Measurements from ENCODE around the gene DGKB.

Gene DGKB

DNA sequence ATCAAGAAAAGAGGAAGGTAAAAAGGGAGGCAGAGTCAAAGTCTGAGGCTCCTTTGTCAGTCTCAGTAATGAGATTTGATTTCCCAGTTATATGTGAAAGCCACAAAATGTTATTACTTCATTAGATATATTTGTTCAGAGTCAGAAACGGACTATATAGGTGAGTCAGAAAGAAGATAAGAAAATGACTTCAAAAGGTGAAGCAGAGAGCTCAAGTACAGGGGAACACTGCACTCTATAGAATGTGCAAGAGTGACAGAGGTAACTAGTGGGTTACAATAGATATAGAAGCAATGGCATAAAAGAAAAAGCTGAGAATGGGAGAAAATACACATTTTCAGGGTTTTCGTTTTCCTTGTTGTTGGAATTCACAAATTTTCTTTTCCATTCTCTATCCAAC is 43.3 kb downstream of the DGKB start:
- no peak for DNase-seq (ENCODE audit: low spot score)

DNA sequence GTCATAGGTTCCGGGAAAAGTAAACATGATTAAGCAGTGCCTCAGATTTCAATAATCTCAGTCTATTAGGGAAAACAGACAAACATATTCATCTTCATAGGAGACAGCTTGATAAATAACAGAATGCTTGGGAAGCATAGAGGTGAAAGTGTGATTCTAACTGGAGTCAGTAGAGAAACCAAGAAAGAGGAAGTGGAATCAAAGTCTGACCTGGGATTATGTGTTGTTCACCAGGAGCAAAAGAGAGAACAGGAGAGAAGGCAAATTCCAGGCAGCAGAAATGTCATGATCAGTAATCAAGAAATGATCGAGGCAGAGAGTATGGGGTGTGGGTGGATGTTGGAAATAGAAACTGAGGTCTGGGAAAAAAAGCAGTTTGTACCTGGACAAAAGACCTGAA is 43.7 kb downstream of the DGKB start:
- DNase-seq (ENCODE audit: low spot score) = no peak

DNA sequence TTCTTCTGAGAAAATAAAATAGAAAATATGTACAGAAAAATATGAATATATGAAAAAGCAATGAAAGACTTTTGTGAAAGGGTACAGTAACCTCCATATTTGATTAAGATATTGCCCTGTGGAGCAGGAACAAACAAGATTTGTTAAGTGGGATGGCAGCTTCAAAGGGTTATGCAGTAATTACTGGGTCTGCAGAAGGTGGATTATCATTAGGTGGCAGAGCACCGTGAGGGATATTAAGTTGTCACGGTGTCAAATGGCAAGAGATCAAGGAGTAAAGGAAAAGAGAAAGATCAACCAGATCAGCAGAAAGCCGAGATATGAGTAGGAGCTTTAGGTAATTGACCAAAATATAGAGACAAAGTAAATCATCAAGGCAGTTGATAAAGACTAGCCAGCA is 44.1 kb downstream of the DGKB start:
- no peak for DNase-seq (ENCODE audit: low spot score)

DNA sequence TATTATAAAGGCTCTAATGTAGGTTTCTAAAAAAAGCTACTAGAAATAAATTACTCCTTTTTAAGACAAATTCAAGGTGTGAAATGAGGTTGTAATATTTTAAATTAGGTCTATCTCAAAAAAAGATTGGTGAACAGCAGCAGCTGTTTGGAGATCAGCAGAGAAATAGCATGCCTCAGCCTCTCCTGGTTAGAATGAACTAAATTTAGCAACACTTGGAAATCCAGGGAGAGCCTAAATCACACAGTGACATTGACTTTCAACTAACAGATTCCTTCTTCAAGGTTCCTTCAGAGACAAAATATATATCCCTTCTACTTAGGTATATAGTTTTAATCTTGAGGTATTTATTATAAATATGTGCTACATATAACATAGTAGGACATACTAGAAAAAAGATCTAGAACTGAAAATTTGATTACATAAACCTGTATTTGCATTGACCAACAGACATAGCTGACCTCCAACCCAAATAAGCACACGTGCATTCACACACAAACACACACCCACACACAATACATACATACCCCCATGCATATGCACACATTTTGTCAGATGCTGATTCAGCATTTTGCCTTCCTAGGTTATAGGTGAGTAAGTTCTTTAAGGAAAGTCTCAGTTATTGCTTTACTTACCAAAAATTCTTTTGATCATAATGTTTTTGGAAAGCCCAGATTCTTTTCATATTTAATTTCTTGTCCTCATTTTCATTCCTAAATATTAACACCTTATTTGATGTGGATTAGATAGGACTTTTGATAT is 47.3 kb downstream of the DGKB start:
- no peak for DNase-seq (ENCODE audit: low spot score)

DNA sequence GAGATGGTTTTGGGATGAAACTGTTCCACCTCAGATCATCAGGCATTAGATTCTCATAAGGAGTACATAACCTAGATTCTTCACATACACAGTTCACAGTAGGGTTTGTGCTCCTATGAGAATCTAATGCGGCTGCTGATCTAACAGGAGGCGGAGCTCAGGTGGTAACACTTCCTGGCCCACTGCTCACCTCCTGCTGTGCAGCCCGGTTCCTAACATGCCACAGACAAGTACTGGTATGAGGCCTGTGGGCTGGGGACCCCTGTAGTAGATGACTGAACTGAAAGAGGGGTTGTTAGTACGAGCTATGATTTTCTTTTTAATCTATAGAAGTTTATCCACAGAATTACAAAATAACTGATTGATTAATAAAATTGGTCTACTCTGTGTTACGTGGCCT is 48.1 kb downstream of the DGKB start:
- no peak for DNase-seq (ENCODE audit: low spot score)

DNA sequence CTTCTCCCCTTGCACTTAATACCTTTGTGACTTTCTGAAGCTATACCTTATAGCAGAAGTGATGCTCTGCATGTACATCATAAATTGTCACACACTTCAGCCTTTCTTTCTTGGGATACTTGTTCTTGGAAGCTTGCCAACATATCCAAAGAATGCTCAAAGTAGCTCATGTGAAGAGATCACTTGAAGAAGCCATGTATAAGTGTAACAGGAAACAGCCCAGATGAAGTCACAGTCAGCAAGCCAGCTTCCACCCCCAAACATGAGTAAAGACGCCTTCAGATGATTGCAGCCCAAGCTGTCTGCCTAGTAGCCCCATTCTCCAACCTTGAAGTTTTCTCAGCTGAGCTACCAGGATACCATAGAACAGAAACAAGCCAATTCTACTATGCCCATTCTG is 50.9 kb downstream of the DGKB start:
- no peak for DNase-seq (ENCODE audit: low spot score)

DNA sequence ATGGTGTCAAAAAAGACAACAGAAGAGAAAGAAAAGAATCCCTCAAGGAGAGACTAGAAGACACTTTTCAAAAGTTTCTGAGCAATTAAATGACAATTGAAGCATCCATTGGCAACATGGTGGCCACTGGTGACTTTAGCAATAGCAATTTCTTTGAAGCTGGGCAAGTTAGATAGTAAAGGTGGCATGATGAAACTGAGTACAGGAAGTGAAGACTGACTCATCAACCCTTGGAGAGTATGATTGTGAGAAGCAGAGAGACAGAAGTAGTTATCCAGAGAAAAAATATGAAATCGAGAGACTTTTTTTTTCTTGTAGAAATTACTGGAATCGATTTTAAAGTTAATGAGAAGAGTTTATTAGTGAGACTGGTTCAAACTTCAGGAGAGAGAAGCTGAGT is 52.5 kb downstream of the DGKB start:
- no peak for DNase-seq (ENCODE audit: low spot score)

DNA sequence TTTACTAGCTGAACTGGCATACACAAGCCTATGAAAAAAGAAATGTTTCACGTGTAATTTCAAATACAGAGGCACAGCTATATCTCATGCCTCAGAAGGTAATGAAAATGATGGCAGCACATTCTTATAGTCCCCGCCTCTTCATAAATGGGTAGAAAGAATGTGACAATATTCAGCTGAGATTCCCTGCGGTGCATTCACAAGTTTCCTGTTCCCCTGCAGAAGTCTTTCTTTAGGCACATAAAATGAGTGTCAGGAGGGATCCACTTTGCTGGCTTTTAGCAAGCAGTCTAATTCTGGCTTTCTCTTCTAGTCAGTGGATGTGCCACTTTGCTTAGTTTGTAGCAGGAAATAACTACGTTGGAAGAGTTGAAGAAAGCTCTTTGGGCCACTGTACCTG is 56.1 kb downstream of the DGKB start:
- no peak for DNase-seq (ENCODE audit: low spot score)

DNA sequence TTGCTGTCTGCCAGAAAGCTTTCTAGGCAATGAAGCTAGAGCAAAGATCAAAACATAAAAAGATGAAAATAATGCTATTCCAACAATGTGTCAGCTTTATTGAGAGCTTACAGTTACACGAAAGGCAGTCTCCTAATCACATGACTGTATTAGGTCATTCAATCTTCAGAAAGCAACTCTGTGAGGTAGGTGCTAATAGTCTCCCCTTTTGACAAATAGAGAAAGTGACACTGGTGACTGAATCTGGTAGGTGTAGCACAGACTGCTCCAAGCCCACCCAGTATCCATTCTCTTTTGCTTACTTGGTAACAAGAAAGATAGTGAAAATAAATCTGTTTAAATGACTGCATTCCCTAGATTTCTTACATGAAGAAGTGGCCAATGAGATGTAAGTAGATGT is 58.8 kb downstream of the DGKB start:
- no peak for DNase-seq (ENCODE audit: low spot score)

DNA sequence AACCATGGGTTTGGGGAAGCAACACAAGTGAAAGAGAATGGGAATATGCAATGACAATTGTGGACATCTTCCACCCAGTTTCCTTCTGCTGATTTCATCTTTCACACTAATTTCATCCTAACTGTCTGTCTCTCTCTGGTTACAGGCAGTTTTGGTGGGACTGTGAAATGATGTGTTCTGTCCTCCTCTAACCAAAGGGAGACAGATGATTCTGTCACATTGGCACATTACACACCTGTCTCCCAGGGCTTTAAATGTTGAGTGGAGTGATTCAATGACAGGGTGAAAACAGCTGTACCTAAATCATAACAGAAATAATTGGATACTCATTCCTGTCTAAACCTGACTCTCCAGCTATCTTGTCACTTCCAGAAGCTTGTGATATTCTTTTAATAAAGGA is 60.0 kb downstream of the DGKB start:
- DNase-seq (ENCODE audit: low spot score) = no peak

DNA sequence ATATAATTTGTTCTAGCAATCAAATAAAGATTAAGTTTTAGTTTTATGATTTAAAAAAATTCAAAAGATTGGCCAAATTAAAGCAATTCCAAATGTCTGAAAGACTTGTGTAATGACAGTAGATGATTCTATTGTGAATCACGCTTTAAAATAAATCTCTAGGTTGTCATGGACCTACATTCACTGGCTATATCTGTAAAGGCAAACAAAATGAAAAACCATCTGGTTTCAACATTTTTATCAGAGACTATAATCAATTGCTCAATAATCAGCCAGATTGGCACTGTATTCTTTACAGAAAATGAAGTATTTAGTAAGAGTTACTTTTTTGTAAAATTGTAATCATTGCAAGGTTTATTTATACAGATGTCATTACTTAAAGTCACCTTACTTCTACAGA is 60.7 kb downstream of the DGKB start:
- DNase-seq (ENCODE audit: low spot score) = no peak

DNA sequence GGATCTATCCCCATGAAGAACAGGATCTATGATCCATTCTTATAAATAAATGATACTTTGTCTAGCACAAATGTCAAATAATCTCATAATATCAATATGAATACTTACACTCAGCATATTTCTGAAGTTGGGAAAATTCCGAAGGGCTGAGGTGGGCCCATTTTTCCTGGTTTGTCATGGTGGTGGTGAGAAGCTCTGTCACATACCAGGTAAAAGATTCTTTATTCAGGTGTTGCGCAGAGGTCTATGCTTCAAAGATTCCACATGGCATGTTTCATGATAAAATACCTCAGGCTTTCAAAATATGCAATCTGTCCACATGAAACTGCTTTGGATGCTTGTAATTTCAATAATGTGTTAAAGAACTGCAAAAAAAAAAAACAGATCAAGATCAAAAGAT is 61.5 kb downstream of the DGKB start:
- no peak for DNase-seq (ENCODE audit: low spot score)

DNA sequence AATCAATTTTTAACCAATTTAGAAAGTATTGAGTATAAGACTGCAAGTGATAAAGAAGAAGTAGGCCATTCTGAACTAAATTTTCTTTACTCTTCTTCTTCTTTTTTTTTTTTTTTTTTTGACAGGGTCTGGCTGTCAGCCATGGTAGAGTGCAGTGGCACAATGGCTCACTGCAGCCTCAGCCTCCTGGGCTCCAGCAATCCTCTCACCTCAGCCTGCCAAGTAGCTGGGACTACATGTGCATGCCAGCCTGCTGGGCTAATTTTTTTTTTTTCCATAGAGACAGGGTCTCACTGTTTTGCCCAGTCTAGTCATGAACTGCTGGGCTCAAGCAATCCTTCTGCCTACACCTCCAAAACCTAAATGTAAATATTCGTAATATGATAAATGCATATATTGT is 63.2 kb downstream of the DGKB start:
- no peak for DNase-seq (ENCODE audit: low spot score)

DNA sequence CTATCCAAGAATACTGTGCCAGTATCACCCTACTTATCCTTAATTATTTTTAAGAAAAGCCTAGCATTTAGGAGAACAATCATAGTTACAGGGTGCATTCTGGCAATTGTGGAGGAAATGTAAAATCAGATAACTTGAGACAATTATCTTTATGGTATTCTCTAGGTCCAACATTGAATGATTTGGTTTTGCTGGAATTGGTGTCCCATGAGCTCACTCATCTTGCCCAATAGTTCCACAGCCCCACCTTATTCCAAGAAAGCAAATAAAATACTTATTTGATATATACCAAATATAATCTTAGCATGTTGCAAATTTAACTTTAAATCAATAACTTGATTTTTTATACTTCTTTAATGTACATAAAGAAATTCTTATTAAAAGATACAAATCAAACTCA is 65.3 kb downstream of the DGKB start:
- no peak for DNase-seq (ENCODE audit: low spot score)

DNA sequence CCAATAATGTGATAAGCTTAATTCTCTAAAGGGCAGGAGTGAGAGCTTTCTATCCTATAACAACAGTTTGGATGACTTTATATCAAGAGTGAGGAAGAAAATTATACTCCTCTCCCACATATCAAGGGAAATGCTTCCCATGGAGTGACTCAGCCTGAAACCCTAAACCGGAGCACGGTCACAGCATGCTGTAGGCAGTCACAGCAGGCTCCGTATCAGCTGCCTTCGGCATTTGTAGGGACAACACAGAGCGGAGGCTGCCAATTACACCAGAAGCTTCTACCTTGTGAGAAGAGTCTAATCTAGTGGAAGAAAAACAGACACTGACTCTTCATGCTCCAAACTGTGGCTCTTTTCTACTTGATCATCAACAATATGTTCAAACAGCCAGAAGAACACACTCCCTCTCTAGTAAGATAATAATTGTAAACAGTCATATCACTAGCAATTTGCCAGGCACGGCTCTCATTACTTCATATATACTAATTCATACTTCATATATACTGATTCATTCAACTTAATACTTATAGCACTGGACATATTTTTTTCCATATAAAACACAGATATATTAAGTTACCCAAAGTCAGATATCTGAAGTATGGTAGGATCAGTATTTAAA is 65.9 kb downstream of the DGKB start:
- DNase-seq (ENCODE audit: low spot score) = no peak

DNA sequence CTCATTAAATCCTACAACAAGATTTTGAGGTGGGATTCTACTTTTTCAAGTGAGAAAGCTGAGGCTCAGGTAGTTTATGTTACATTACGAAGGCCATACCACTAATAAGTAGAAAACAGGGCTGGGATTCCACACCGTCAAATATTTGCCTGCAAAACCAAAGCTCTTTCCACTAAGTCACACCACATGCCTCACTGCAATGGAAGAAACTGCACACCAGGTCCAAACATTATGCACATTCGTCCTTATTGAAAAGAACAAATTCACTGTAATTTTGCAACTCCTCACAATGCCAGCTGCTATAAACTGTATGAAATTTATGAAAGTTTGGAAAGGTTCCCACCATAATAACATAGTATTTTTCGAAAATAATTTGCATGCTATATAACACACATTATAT is 66.5 kb downstream of the DGKB start:
- DNase-seq (ENCODE audit: low spot score) = no peak

DNA sequence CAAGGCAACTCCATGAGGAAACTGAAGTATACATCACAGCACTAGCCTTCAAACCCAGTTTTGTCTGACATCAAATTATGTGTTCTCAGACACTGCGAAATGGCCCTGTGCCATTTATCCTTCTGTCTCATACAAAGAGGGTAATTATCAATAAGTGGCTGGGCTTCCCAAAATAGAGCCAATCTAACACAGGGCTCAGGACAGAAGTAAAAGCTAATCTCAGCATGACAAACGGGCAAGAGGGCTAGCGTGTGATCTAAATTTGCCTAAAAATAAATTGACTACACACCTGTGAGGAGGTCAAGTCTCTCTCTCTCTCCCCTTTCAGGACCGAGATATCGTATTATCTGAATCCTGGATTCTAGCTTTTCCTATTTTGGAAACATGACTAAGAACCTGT is 67.2 kb downstream of the DGKB start:
- DNase-seq (ENCODE audit: low spot score) = no peak

DNA sequence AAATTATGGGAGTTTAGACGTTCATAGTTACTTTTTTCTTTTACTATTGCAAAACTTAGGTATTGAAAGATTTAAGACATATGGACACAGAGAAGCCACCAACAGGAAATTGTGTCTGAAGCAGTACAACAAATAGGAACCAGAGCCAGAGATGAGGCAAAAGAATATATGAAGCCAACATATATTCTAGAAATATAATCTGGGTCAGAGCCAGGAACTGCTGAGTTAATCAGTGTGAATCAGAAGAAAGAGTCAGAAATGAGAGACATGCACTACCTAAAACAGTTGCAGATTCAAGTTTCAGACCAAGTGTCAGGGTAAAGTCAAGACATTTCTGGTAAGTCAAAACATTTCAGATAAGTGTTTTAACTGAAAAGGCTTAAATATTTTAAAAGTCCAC is 67.7 kb downstream of the DGKB start:
- no peak for DNase-seq (ENCODE audit: low spot score)

DNA sequence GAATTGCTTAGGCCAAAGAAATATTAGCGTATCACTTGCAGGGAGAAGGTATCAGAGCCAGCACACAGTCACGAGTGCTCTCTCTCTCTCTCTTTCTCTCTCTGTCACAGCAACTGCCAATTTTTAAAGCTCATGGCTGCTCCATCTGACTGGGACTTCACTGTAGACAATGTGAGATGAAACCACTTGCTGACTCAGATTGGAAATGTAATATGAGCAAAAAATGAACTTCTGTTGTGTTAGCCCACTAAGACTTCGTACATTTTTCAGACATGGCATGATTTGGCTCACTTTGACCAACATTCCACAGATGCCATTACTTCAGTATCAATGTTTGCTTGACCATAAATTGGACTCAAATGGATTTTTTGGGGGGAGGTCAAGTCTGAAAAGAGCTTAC is 68.1 kb downstream of the DGKB start:
- no peak for DNase-seq (ENCODE audit: low spot score)

DNA sequence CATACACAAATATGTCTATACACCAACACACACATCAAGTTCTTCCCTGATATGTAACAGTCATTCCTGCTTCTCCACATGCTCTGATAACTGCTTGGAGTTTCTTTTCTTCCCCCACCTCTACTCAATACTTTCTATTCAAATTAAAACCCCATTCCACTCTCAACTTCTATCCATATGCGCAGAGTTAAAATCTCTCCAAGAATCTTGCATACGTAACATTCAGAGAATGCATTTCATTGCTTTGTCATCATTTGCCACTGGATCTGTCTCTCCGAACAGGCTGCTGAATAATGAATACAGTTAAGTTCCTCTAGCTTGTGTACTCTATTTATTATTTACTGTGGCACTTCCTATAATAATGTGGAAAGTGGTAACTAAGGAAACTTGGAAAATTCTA is 68.8 kb downstream of the DGKB start:
- DNase-seq (ENCODE audit: low spot score) = no peak

DNA sequence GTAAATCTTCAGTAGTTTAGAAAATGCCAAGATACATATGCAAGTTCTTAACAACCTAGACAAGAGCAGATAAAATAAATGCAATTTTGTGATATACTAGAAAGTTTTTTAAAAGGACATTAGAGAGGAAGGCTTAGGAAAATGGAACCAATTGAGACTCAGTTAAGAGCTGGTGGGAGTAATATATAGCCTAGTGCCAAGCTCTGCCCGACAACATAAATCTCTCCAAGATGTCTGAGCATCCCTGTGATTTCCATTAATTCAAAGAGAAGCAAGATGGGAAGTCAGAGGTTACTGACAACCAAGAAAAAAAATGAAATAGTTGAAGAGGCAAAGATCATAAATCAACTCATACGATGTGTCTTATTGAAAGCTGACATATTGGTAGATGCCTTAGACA is 74.5 kb downstream of the DGKB start:
- no peak for DNase-seq (ENCODE audit: low spot score)

DNA sequence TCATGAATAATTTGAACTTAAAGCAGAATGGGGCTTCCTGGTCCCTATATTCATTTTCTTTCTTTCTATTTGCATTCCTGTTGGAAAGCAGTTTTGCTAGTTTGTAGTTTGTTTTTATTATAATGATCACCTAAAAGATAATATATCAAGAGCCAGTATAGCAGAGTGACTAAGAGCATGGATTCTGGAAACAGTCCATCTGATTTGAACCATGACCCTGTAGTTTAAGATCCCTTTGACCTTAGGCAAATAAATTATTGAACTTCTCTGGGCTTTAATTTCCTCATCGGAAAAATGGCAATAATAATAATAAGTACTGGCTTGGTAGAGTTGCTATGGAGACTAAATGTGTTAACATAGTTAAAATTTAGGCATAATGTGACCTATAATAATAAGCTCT is 76.1 kb downstream of the DGKB start:
- DNase-seq (ENCODE audit: low spot score) = no peak

DNA sequence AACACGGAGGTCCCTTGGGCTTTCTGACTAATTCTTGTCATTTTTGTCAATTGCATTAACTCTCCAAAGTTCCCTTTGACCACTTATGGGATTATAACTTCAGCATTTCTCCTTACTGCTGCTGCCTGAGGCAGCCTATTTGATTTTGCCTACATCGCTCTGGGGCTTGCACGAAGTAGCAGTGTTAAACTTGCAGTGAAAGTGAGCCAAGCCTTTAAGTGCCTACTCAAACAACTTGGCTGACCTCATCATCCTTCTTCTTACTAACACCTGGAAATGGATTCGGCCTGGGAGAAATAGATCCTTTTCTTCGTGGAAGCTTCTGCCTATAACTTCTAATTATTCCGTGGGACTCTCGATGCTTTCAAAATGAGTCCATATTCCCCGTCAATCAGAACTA is 76.6 kb downstream of the DGKB start:
- DNase-seq (ENCODE audit: low spot score) = no peak

DNA sequence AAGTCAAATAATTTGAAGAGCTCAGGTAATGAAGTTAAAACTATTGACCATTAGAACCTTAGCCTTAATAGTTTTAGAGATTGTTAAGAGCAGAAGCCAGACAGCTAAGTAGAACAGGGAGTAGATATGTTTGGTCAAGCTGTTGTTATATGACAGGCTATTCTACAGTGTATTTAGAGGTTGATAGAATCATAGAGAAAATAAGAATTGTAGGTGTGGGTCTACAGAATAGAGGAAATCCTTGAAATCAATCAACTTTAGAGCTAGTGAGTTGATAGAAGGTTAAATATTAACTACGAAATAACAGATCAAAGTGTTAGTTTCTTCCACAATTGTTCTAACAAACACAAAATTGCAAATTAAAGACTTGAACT is 80.1 kb downstream of the DGKB start:
- no peak for DNase-seq (ENCODE audit: low spot score)

All from kidney capillary endothelial cell (primary cell).